ENCODE measurements around the gene TMEM87B. TPM values are rescaled to one million over a fixed set of nuclear protein-coding genes. Genes with fewer than 3 reads are reported as not detected.

TMEM87B gene
- total and polyA plus RNA-seq, 7 experiments from 2014 or later, result 7.3 to 26.9 (median 15.4) TPM

DNA sequence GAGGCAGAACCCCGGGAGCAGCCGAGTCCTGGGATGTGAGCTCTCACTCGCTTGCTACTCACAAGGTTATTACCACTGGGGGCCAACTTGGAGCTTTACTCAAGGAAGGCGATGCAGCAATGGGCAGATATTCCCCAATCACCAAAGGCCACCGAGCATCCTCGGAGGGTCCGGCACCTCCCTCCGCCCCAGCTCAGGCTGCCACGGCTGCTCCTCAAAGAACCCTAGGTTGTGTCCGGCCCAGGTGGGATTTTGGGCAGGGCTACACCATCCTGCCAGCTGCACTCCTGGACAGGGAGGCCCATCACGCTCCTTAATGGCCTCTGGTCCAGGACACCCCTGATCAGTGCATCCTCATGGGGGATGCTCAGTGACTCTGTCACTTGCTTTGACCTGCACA, 107.9 kb downstream of the TMEM87B start:
- H3K4me3 Mint-ChIP-seq, result no peak overlapping the region
- Histone ChIP-seq H3K36me3 (ENCODE audit: control insufficient read depth in 2 of 3, insufficient read depth in 3 of 3, low read length in 3 of 3) (no peaks in the 10 kb centered on the region), H3K9me3 (ENCODE audit: control insufficient read depth in 2 of 3, low read length in 3 of 3) (no peaks in the 10 kb centered on the region), H3K4me3 (ENCODE audit: low read length) (no peak overlapping the region), H3K27me3 (ENCODE audit: control insufficient read depth in 2 of 2, insufficient read depth in 2 of 2, low read length in 2 of 2) (no peaks in the 10 kb centered on the region), H3K27ac (ENCODE audit: low read depth, low read length) (no peak overlapping the region), H3K4me1 (ENCODE audit: control insufficient read depth in 2 of 2, insufficient read depth in 2 of 2, low read length in 2 of 2) (no peaks in the 10 kb centered on the region)
- H3K27me3 Mint-ChIP-seq, result no peaks in the 10 kb centered on the region
- CTCF ChIA-PET, result interaction anchor here (1.1 kb wide), 1 partner anchor 31 kb away, joined by 4 read pairs; no protein-coding TSS in a partner anchor
- no peak overlapping the region for H3K27ac Mint-ChIP-seq
- no peaks in the 10 kb centered on the region for H3K9me3 Mint-ChIP-seq
- DNase-seq (no peak), ATAC-seq (no peak)
- POLR2A ChIA-PET, result interaction anchor here (1.3 kb wide), 1 partner anchor 28 kb away, joined by 3 read pairs; no protein-coding TSS in a partner anchor
- H3K4me1 Mint-ChIP-seq, result peaks cover 4 to 15% (median 13%) of the 10 kb centered on the region in 7 donors
- intact Hi-C loops (cut with micrococcal nuclease), result no loop called here
- H3K36me3 Mint-ChIP-seq, result no peaks in the 10 kb centered on the region

DNA sequence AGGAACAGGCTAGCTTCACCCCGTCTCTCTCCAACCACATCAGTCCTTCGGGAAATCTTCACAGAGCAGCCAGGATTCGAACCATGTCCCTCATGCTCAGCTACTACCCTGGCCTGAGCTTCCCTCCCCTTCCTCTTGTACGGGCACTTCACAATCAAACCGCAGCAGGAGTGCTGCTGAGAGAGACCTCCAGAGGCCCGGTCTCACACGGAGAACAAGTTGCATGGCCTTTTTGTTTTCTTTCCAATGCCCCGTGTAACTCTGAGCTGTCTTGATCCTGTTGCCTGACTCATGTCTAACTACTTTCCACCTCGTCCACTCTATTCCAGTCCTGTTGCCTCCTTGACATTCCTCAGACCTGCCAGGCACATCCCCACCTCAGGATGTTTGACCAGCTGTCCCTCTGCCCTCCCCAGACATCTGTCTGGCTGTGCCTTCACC, 108.5 kb downstream of the TMEM87B start:
- no peaks in the 10 kb centered on the region for H3K27me3 ChIP-seq (ENCODE audit: control insufficient read depth in 2 of 2, insufficient read depth in 2 of 2, low read length in 2 of 2)
- H3K4me1 ChIP-seq (ENCODE audit: control insufficient read depth in 2 of 2, insufficient read depth in 2 of 2, low read length in 2 of 2), result no peaks in the 10 kb centered on the region
- no peaks in the 10 kb centered on the region for H3K36me3 ChIP-seq (ENCODE audit: control insufficient read depth in 2 of 3, insufficient read depth in 3 of 3, low read length in 3 of 3)
- Mint-ChIP-seq H3K27me3 (no peaks in the 10 kb centered on the region), H3K4me1 (peaks cover 5 to 17% (median 13%) of the 10 kb centered on the region in 7 donors), H3K9me3 (no peaks in the 10 kb centered on the region), H3K4me3 (no peak overlapping the region), H3K27ac (peak overlapping the region in 1 of 9 donors; percentile 56), H3K36me3 (no peaks in the 10 kb centered on the region)
- no peaks in the 10 kb centered on the region for H3K9me3 ChIP-seq (ENCODE audit: control insufficient read depth in 2 of 3, low read length in 3 of 3)
- DNase-seq (no peak), ATAC-seq (no peak)
- POLR2A ChIA-PET, result interaction anchor here (1.3 kb wide), 1 partner anchor 27 kb away, joined by 3 read pairs; no protein-coding TSS in a partner anchor
- intact Hi-C loops (cut with micrococcal nuclease), result no loop called here
- CTCF ChIA-PET, result interaction anchor here (1.1 kb wide), 1 partner anchor 32 kb away, joined by 4 read pairs; no protein-coding TSS in a partner anchor
- H3K27ac ChIP-seq (ENCODE audit: low read depth, low read length), result no peak overlapping the region
- H3K4me3 ChIP-seq (ENCODE audit: low read length), result no peak overlapping the region

DNA sequence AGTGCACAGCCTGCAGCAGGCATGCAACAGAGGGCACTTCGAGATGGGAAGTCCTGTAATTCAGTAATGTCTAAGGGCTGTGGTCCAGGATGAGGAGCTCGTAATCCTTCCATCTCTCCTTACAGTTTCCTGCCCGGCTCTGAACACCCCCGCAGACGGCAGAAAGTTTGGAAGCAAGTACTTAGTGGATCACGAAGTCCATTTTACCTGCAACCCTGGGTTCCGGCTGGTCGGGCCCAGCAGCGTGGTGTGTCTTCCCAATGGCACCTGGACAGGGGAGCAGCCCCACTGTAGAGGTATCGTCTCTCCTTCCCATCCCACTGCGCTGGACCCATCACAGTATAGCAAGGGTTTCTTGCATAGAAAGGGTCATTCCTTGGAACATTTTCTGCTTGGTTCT, 109.8 kb downstream of the TMEM87B start:
- H3K27me3 ChIP-seq (ENCODE audit: control insufficient read depth in 2 of 2, insufficient read depth in 2 of 2, low read length in 2 of 2), result no peaks in the 10 kb centered on the region
- CTCF ChIA-PET, result interaction anchor here (1.4 kb wide), 1 partner anchor 9 kb away, joined by 4 read pairs; no protein-coding TSS in a partner anchor
- POLR2A ChIA-PET, result interaction anchor here (1.2 kb wide), 1 partner anchor 17 kb away, joined by 4 read pairs; no protein-coding TSS in a partner anchor

GRCh38 chr2:112165296-112165695, 110.2 kb downstream of the TMEM87B start:
- DNase-seq, result no peak
- H3K27ac ChIP-seq (ENCODE audit: low read depth, low read length), result no peak overlapping the region
- intact Hi-C loops (cut with micrococcal nuclease), result no loop called here
- Mint-ChIP-seq H3K4me1 (peaks cover 7 to 22% (median 13%) of the 10 kb centered on the region in 7 donors), H3K27ac (peak overlapping the region in 1 of 9 donors; percentile 36), H3K27me3 (no peaks in the 10 kb centered on the region), H3K9me3 (no peaks in the 10 kb centered on the region), H3K4me3 (no peak overlapping the region), H3K36me3 (no peaks in the 10 kb centered on the region)
- H3K36me3 ChIP-seq (ENCODE audit: control insufficient read depth in 2 of 3, insufficient read depth in 3 of 3, low read length in 3 of 3), result no peaks in the 10 kb centered on the region
- no peak overlapping the region for H3K4me3 ChIP-seq (ENCODE audit: low read length)
- H3K27me3 ChIP-seq (ENCODE audit: control insufficient read depth in 2 of 2, insufficient read depth in 2 of 2, low read length in 2 of 2), result no peaks in the 10 kb centered on the region
- ChIA-PET POLR2A (interaction anchor here (1.2 kb wide), 1 partner anchor 17 kb away, joined by 4 read pairs; no protein-coding TSS in a partner anchor), CTCF (interaction anchor here (1.4 kb wide), 1 partner anchor 9 kb away, joined by 4 read pairs; no protein-coding TSS in a partner anchor)
- no peaks in the 10 kb centered on the region for H3K9me3 ChIP-seq (ENCODE audit: control insufficient read depth in 2 of 3, low read length in 3 of 3)
- H3K4me1 ChIP-seq (ENCODE audit: control insufficient read depth in 2 of 2, insufficient read depth in 2 of 2, low read length in 2 of 2), result no peaks in the 10 kb centered on the region
- ATAC-seq, result no peak

More for the DNA sequence above, 109.8 kb downstream of the TMEM87B start:
- no peaks in the 10 kb centered on the region for H3K9me3 ChIP-seq (ENCODE audit: control insufficient read depth in 2 of 3, low read length in 3 of 3)
- intact Hi-C loops (cut with micrococcal nuclease), result no loop called here
- H3K4me3 ChIP-seq (ENCODE audit: low read length), result no peak overlapping the region
- H3K27me3 Mint-ChIP-seq, result no peaks in the 10 kb centered on the region
- H3K36me3 ChIP-seq (ENCODE audit: control insufficient read depth in 2 of 3, insufficient read depth in 3 of 3, low read length in 3 of 3), result no peaks in the 10 kb centered on the region
- ATAC-seq (no peak), DNase-seq (no peak)
- no peaks in the 10 kb centered on the region for H3K9me3 Mint-ChIP-seq
- H3K4me1 Mint-ChIP-seq, result peaks cover 7 to 22% (median 15%) of the 10 kb centered on the region in 7 donors
- no peaks in the 10 kb centered on the region for H3K36me3 Mint-ChIP-seq
- no peak overlapping the region for H3K4me3 Mint-ChIP-seq
- no peak overlapping the region for H3K27ac ChIP-seq (ENCODE audit: low read depth, low read length)
- peak overlapping the region in 1 of 9 donors; percentile 36 for H3K27ac Mint-ChIP-seq
- no peaks in the 10 kb centered on the region for H3K4me1 ChIP-seq (ENCODE audit: control insufficient read depth in 2 of 2, insufficient read depth in 2 of 2, low read length in 2 of 2)

- Mint-ChIP-seq H3K27me3 (no peaks in the 10 kb centered on the region), H3K4me3 (peak overlapping the region in 1 of 10 donors; percentile 7), H3K4me1 (peaks cover 7 to 22% (median 10%) of the 10 kb centered on the region in 7 donors), H3K27ac (peak overlapping the region; percentile 17 to 88 (median 33)), H3K36me3 (no peaks in the 10 kb centered on the region), H3K9me3 (no peaks in the 10 kb centered on the region)
- no peaks in the 10 kb centered on the region for H3K27me3 ChIP-seq (ENCODE audit: control insufficient read depth in 2 of 2, insufficient read depth in 2 of 2, low read length in 2 of 2)
- intact Hi-C loops (cut with micrococcal nuclease), result loop anchor here in 1 of 2 donors (1.0 to 2.0 kb wide), 2 partner anchors 16 to 46 kb away; no protein-coding TSS in a partner anchor
- ATAC-seq (peak; percentile 58), DNase-seq (peak in 2 of 9 donors; percentile 22 to 25)
- H3K4me3 ChIP-seq (ENCODE audit: low read length), result no peak overlapping the region
- no peaks in the 10 kb centered on the region for H3K4me1 ChIP-seq (ENCODE audit: control insufficient read depth in 2 of 2, insufficient read depth in 2 of 2, low read length in 2 of 2)
- H3K36me3 ChIP-seq (ENCODE audit: control insufficient read depth in 2 of 3, insufficient read depth in 3 of 3, low read length in 3 of 3), result no peaks in the 10 kb centered on the region
- H3K27ac ChIP-seq (ENCODE audit: low read depth, low read length), result no peak overlapping the region
- ChIA-PET POLR2A (interaction anchor here (1.5 kb wide), 1 partner anchor 9 kb away, joined by 3 read pairs; no protein-coding TSS in a partner anchor), CTCF (no interaction called here)
- no peaks in the 10 kb centered on the region for H3K9me3 ChIP-seq (ENCODE audit: control insufficient read depth in 2 of 3, low read length in 3 of 3)
Measured at GRCh38 chr2:112166806-112167499, 111.9 kb downstream of the TMEM87B start.

GRCh38 chr2:112168422-112169124, 113.5 kb downstream of the TMEM87B start:
- Mint-ChIP-seq H3K9me3 (no peaks in the 10 kb centered on the region), H3K27ac (peak overlapping the region in 2 of 9 donors; percentile 33 to 48), H3K4me1 (peaks cover 13 to 30% (median 17%) of the 10 kb centered on the region in 7 donors), H3K27me3 (no peaks in the 10 kb centered on the region), H3K4me3 (no peak overlapping the region), H3K36me3 (no peaks in the 10 kb centered on the region)
- DNase-seq (no peak), ATAC-seq (no peak)
- Histone ChIP-seq H3K27me3 (ENCODE audit: control insufficient read depth in 2 of 2, insufficient read depth in 2 of 2, low read length in 2 of 2) (no peaks in the 10 kb centered on the region), H3K4me3 (ENCODE audit: low read length) (no peak overlapping the region), H3K27ac (ENCODE audit: low read depth, low read length) (no peak overlapping the region), H3K9me3 (ENCODE audit: control insufficient read depth in 2 of 3, low read length in 3 of 3) (no peaks in the 10 kb centered on the region), H3K36me3 (ENCODE audit: control insufficient read depth in 2 of 3, insufficient read depth in 3 of 3, low read length in 3 of 3) (no peaks in the 10 kb centered on the region), H3K4me1 (ENCODE audit: control insufficient read depth in 2 of 2, insufficient read depth in 2 of 2, low read length in 2 of 2) (peaks cover 0 to 5% of the 10 kb centered on the region in 2 donors)
- intact Hi-C loops (cut with micrococcal nuclease), result no loop called here
- POLR2A ChIA-PET, result no interaction called here
- CTCF ChIA-PET, result no interaction called here
